ENCODE results near the gene LRP6.
"Not testable (repeated sequence)": the region's sequence is repeated elsewhere in the genome, so short reads cannot be mapped to it uniquely, and the experiment has no call there.

The LRP6 gene

GRCh38 chr12:12121061-12121460, 145.8 kb downstream of the LRP6 start:
- no peak for DNase-seq (ENCODE audit: low read depth in 2 of 2)

GRCh38 chr12:12116677-12117076, 150.2 kb downstream of the LRP6 start:
- DNase-seq (ENCODE audit: low read depth in 2 of 2): no peak

GRCh38 chr12:12115514-12115913, 151.3 kb downstream of the LRP6 start:
- no peak for DNase-seq (ENCODE audit: low read depth in 2 of 2)

- DNase-seq (ENCODE audit: low read depth in 2 of 2): not testable (repeated sequence)
Observed at GRCh38 chr12:12110923-12111555, 155.8 kb downstream of the LRP6 start.

- no peak for DNase-seq (ENCODE audit: low read depth in 2 of 2)
Observed at GRCh38 chr12:12108441-12109058, 158.3 kb downstream of the LRP6 start.

- no peak for DNase-seq (ENCODE audit: low read depth in 2 of 2)
Observed at GRCh38 chr12:12107678-12108077, 159.2 kb downstream of the LRP6 start.

GRCh38 chr12:12099102-12099501, 167.7 kb downstream of the LRP6 start:
- no peak for DNase-seq (ENCODE audit: low read depth in 2 of 2)

- peak; percentile 5 to 9 for DNase-seq (ENCODE audit: low read depth in 2 of 2)
Observed at GRCh38 chr12:12098691-12099015, 168.2 kb downstream of the LRP6 start.

GRCh38 chr12:12097891-12098690, 168.8 kb downstream of the LRP6 start:
- no peak for DNase-seq (ENCODE audit: low read depth in 2 of 2)

GRCh38 chr12:12095021-12095420, 171.8 kb downstream of the LRP6 start:
- DNase-seq (ENCODE audit: low read depth in 2 of 2): no peak

- DNase-seq (ENCODE audit: low read depth in 2 of 2): no peak
Observed at GRCh38 chr12:12094481-12094880, 172.4 kb downstream of the LRP6 start.

GRCh38 chr12:12091977-12092663, 174.7 kb downstream of the LRP6 start:
- DNase-seq (ENCODE audit: low read depth in 2 of 2): no peak

GRCh38 chr12:12091071-12091470, 175.8 kb downstream of the LRP6 start:
- DNase-seq (ENCODE audit: low read depth in 2 of 2): no peak

- no peak for DNase-seq (ENCODE audit: low read depth in 2 of 2)
Observed at GRCh38 chr12:12088761-12089160, 178.1 kb downstream of the LRP6 start.

GRCh38 chr12:12088147-12088546, 178.7 kb downstream of the LRP6 start:
- DNase-seq (ENCODE audit: low read depth in 2 of 2): no peak

- DNase-seq (ENCODE audit: low read depth in 2 of 2): no peak
Observed at GRCh38 chr12:12087693-12088034, 179.2 kb downstream of the LRP6 start.

GRCh38 chr12:12086973-12087692, 179.7 kb downstream of the LRP6 start:
- DNase-seq (ENCODE audit: low read depth in 2 of 2): no peak

GRCh38 chr12:12086362-12086761, 180.5 kb downstream of the LRP6 start:
- DNase-seq (ENCODE audit: low read depth in 2 of 2): no peak

- DNase-seq (ENCODE audit: low read depth in 2 of 2): no peak
Observed at GRCh38 chr12:12083688-12084087, 183.2 kb downstream of the LRP6 start.

GRCh38 chr12:12081836-12082497, 184.9 kb downstream of the LRP6 start:
- DNase-seq (ENCODE audit: low read depth in 2 of 2): peak; percentile 11 to 19

- DNase-seq (ENCODE audit: low read depth in 2 of 2): no peak
Observed at GRCh38 chr12:12079291-12079690, 187.6 kb downstream of the LRP6 start.
